H9 (cell line): Measurements from ENCODE around the gene SLIT1. TPM values are rescaled to one million over a fixed set of nuclear protein-coding genes. Genes with fewer than 3 reads are reported as not detected.

Source experiments
- DNase-seq: peaks from one replicate; pipeline ENCODE4 v3.0.0-alpha.2; 2017
- H2AFZ ChIP-seq: one replicate; pipeline ENCODE4 v1.6.1; 2013; ENCODE audit warnings: mild to moderate bottlenecking, low read length, control low read depth, moderate library complexity
- H2AK5ac ChIP-seq: 2 replicates; pipeline ENCODE4 v1.6.1; 2013; ENCODE audit warnings: low read length, control low read depth, mixed read lengths; ENCODE audit not compliant: insufficient read length
- H2BK120ac ChIP-seq: one replicate; pipeline ENCODE4 v1.6.1; 2013; ENCODE audit warnings: low read depth, mild to moderate bottlenecking, low read length, control low read depth, inconsistent platforms; ENCODE audit not compliant: poor library complexity, severe bottlenecking
- H2BK12ac ChIP-seq: 2 replicates; pipeline ENCODE4 v1.6.1; 2013; ENCODE audit warnings: low read length, control low read depth, mixed read lengths, low read depth; ENCODE audit not compliant: insufficient read length
- H2BK15ac ChIP-seq: 2 replicates; pipeline ENCODE4 v1.6.1; 2013; ENCODE audit warnings: low read depth, low read length, control low read depth
- H2BK20ac ChIP-seq: one replicate; pipeline ENCODE4 v1.6.1; 2013; ENCODE audit warnings: low read depth, mild to moderate bottlenecking, low read length, control low read depth, inconsistent platforms; ENCODE audit not compliant: poor library complexity, severe bottlenecking
- H2BK5ac ChIP-seq: 2 replicates; pipeline ENCODE4 v1.6.1; 2013; ENCODE audit warnings: low read length, control low read depth, mixed read lengths; ENCODE audit not compliant: insufficient read length
- H3K14ac ChIP-seq: 2 replicates; pipeline ENCODE4 v1.6.1; 2013; ENCODE audit warnings: low read length, control low read depth; ENCODE audit not compliant: insufficient read depth
- H3K18ac ChIP-seq: 2 replicates; pipeline ENCODE4 v1.6.1; 2013; ENCODE audit warnings: low read depth, mild to moderate bottlenecking, mixed read lengths, low read length, control low read depth; ENCODE audit not compliant: insufficient read length
- H3K23ac ChIP-seq: 2 replicates; pipeline ENCODE4 v1.6.1; 2013; ENCODE audit warnings: low read length, control low read depth, mixed read lengths, low read depth; ENCODE audit not compliant: insufficient read length
- H3K23me2 ChIP-seq: 2 replicates; pipeline ENCODE4 v1.6.1; 2013; ENCODE audit warnings: low read depth, mild to moderate bottlenecking, mixed read lengths, low read length, control low read depth; ENCODE audit not compliant: insufficient read length, poor library complexity, severe bottlenecking
- H3K27ac ChIP-seq: 2 replicates; pipeline ENCODE4 v1.5.1; 2013; ENCODE audit warnings: low read length, control low read depth, mixed read lengths, low read depth; ENCODE audit not compliant: insufficient read length
- H3K27me3 ChIP-seq: 2 replicates; pipeline ENCODE4 v1.6.1; 2013; ENCODE audit warnings: low read length, control low read depth, inconsistent platforms; ENCODE audit not compliant: insufficient read depth
- H3K4ac ChIP-seq: 2 replicates; pipeline ENCODE4 v1.6.1; 2013; ENCODE audit warnings: low read depth, mild to moderate bottlenecking, control low read depth, inconsistent platforms, low read length, moderate library complexity
- H3K4me1 ChIP-seq: 2 replicates; pipeline ENCODE4 v1.6.1; 2013; ENCODE audit warnings: low read length, control low read depth, inconsistent platforms; ENCODE audit not compliant: insufficient read depth
- H3K4me2 ChIP-seq: 2 replicates; pipeline ENCODE4 v1.6.1; 2013; ENCODE audit warnings: low read length, control low read depth, mixed read lengths; ENCODE audit not compliant: insufficient read length, insufficient read depth
- H3K56ac ChIP-seq: 2 replicates; pipeline ENCODE4 v1.6.1; 2013; ENCODE audit warnings: low read depth, mild to moderate bottlenecking, mixed read lengths, low read length, control low read depth; ENCODE audit not compliant: insufficient read length
- H3K79me1 ChIP-seq: 2 replicates; pipeline ENCODE4 v1.6.1; 2013; ENCODE audit warnings: low read depth, mild to moderate bottlenecking, moderate library complexity, low read length, control low read depth, inconsistent platforms; ENCODE audit not compliant: insufficient read depth, poor library complexity, severe bottlenecking
- H3K79me2 ChIP-seq: 2 replicates; pipeline ENCODE4 v1.6.1; 2013; ENCODE audit warnings: low read length, control low read depth, inconsistent platforms; ENCODE audit not compliant: insufficient read depth
- H3K9ac ChIP-seq: 2 replicates; pipeline ENCODE4 v1.6.1; 2013; ENCODE audit warnings: low read length, control low read depth, mixed read lengths; ENCODE audit not compliant: insufficient read length; ENCODE audit errors: extremely low read depth
- H3K9me3 ChIP-seq: one replicate; pipeline ENCODE4 v1.6.1; 2013; ENCODE audit warnings: low read depth, low read length, inconsistent platforms; ENCODE audit not compliant: control insufficient read depth
- H3T11ph ChIP-seq: one replicate; pipeline ENCODE4 v1.6.1; 2013; ENCODE audit warnings: mild to moderate bottlenecking, low read length, control low read depth, inconsistent platforms
- H4K20me1 ChIP-seq: one replicate; pipeline ENCODE4 v1.6.1; 2013; ENCODE audit not compliant: control insufficient read depth, insufficient read length, insufficient read depth
- H4K5ac ChIP-seq: 2 replicates; pipeline ENCODE4 v1.6.1; 2013; ENCODE audit warnings: low read depth, mild to moderate bottlenecking, mixed read lengths, low read length, control low read depth; ENCODE audit not compliant: insufficient read length
- H4K8ac ChIP-seq: replicated peaks from 2 replicates; pipeline ENCODE4 v1.6.1; 2013; ENCODE audit warnings: low read length, control low read depth, mixed read lengths, low read depth; ENCODE audit not compliant: insufficient read length
- H4K91ac ChIP-seq: 2 replicates; pipeline ENCODE4 v1.6.1; 2013; ENCODE audit warnings: low read depth, mild to moderate bottlenecking, moderate library complexity, mixed read lengths, low read length, control low read depth; ENCODE audit not compliant: insufficient read length
- H3K27ac Mint-ChIP-seq, 3 experiments: 2 replicates in 2 of 3; 3 replicates in 1 of 3; pipeline ENCODE4 v1.8.0; 2020 to 2021; ENCODE audit warnings: mixed read lengths in 3 of 3, mild to moderate bottlenecking in 1 of 3, moderate library complexity in 1 of 3
- H3K27me3 Mint-ChIP-seq: 2 replicates; pipeline ENCODE4 v1.8.0; 2021; ENCODE audit warnings: low read depth, mild to moderate bottlenecking, moderate library complexity, mixed read lengths
- H3K36me3 Mint-ChIP-seq, 3 experiments: 2 replicates in 2 of 3; 3 replicates in 1 of 3; pipeline ENCODE4 v1.8.0; 2020 to 2021; ENCODE audit warnings: low read depth in 3 of 3, mixed read lengths in 3 of 3; ENCODE audit not compliant: insufficient read depth in 1 of 3
- H3K4me1 Mint-ChIP-seq, 2 experiments: 2 replicates each; pipeline ENCODE4 v1.8.0; 2020; ENCODE audit warnings: mixed read lengths in 2 of 2
- H3K4me3 Mint-ChIP-seq, 2 experiments: 2 replicates in 1 of 2; 3 replicates in 1 of 2; pipeline ENCODE4 v1.8.0; 2020 to 2021; ENCODE audit warnings: mild to moderate bottlenecking in 2 of 2, mixed read lengths in 2 of 2, moderate library complexity in 1 of 2
- H3K9me3 Mint-ChIP-seq, 2 experiments: 2 replicates in 1 of 2; 3 replicates in 1 of 2; pipeline ENCODE4 v1.8.0; 2020; ENCODE audit warnings: mild to moderate bottlenecking in 2 of 2, mixed read lengths in 2 of 2, moderate library complexity in 1 of 2
- CTCF ChIP-seq: fragments of 200-600 bp; sonication (generic); conservative IDR thresholded peaks from 3 replicates; pipeline ENCODE4 v1.8.0; 2021; ENCODE audit warnings: antibody characterized with exemption, mild to moderate bottlenecking
- WGBS: extraction: QIAGEN DNeasy Blood & Tissue Kit; methylation state at CpG from one replicate; pipeline ENCODE4 v1.1.7; 2013; ENCODE audit warnings: missing lambda C conversion rate, low lambda C conversion rate, mixed read lengths; ENCODE audit not compliant: insufficient read length; ENCODE audit errors: extremely low coverage; 5-methylcytosine and 5-hydroxymethylcytosine counted together
- total RNA-seq: library from RNA; stranded (reverse); gene quantifications from 2 replicates; pipeline ENCODE4 v1.2.1, GENCODE V29; 2021

Gene SLIT1
- total RNA-seq, 1 experiment from 2014 or later, result 0.57 TPM

DNA sequence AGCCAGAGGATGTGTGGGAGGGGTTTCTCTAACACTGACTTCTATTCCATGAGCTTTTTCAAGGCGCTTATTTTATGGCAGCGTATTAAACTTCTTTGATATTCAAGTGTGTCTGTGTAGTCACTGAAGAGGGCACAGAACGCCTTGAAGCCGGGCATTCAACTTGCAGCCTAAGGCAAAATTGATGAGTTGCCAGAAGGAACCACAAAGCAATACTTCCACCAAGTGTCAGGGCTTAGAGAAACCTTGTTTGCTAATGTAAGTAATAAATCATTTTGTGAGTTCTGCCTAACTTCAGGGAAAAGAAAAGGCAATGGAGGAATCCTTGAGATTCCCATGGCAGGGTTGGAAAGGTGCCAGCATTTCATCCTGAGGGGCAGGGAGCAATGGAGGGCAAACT lies 189.9 kb downstream of the SLIT1 start:
- no peak overlapping the region for H2BK15ac ChIP-seq
- no peaks in the 10 kb centered on the region for H3K79me2 ChIP-seq
- H3K27me3 ChIP-seq, result no peaks in the 10 kb centered on the region
- no peak overlapping the region for H4K8ac ChIP-seq
- Mint-ChIP-seq H3K4me1 (peaks cover 8 to 11% of the 10 kb centered on the region in 2 experiments), H3K4me3 (no peak overlapping the region), H3K27me3 (no peaks in the 10 kb centered on the region), H3K36me3 (no peaks in the 10 kb centered on the region; a peak in 1 of 7 replicates), H3K9me3 (no peaks in the 10 kb centered on the region), H3K27ac (no peak overlapping the region)
- H3K14ac ChIP-seq, result no peak overlapping the region
- H3K23me2 ChIP-seq, result no peaks in the 10 kb centered on the region
- no peak overlapping the region for H3K18ac ChIP-seq
- H3K23ac ChIP-seq, result no peak overlapping the region
- DNase-seq, result no peak
- H2AFZ ChIP-seq, result no peak overlapping the region
- no peak overlapping the region for H2BK5ac ChIP-seq
- H4K91ac ChIP-seq, result no peak overlapping the region
- H3K4ac ChIP-seq, result no peak overlapping the region
- TF ChIP-seq CTCF, result no peak
- no peaks in the 10 kb centered on the region for H4K20me1 ChIP-seq
- no peak overlapping the region for H2BK20ac ChIP-seq
- H2BK12ac ChIP-seq, result no peak overlapping the region
- no peaks in the 10 kb centered on the region for H3K9me3 ChIP-seq
- H4K5ac ChIP-seq, result no peak overlapping the region
- no peaks in the 10 kb centered on the region for H3K4me1 ChIP-seq
- no peak overlapping the region for H3K27ac ChIP-seq
- no peaks in the 10 kb centered on the region for H3K79me1 ChIP-seq
- no peak overlapping the region for H2BK120ac ChIP-seq
- no peak overlapping the region for H3T11ph ChIP-seq
- H3K4me2 ChIP-seq, result no peak overlapping the region
- no peak overlapping the region for H2AK5ac ChIP-seq
- WGBS, result no CpG with 5 or more reads among the region's 4 CpGs
- H3K56ac ChIP-seq, result no peak overlapping the region
- no peak overlapping the region for H3K9ac ChIP-seq
